GM12875 (cell line): ENCODE data around the gene SRGAP3.

Experiments used
- H3K4me3 ChIP-seq: one replicate; pipeline ENCODE4 v1.5.1; 2011; ENCODE audit warnings: low read depth, low read length, control low read depth
- CTCF ChIP-seq: IDR thresholded peaks from 2 replicates; pipeline ENCODE4 v1.5.1; 2011; ENCODE audit warnings: low read depth, mild to moderate bottlenecking, control low read depth, inconsistent platforms, low read length, moderate library complexity, borderline replicate concordance; ENCODE audit not compliant: insufficient read depth

SRGAP3 gene

GRCh38 chr3:8937064-8938020 is 312.1 kb downstream of the SRGAP3 start:
- H3K4me3 ChIP-seq, result no peak overlapping the region
- no peak for TF ChIP-seq CTCF

- no peak overlapping the region for H3K4me3 ChIP-seq
- no peak for TF ChIP-seq CTCF
Measured at GRCh38 chr3:8932507-8932906, 316.9 kb downstream of the SRGAP3 start.

GRCh38 chr3:8931342-8931741 is 318.1 kb downstream of the SRGAP3 start:
- no peak for TF ChIP-seq CTCF
- no peak overlapping the region for H3K4me3 ChIP-seq
